ENCODE results near the gene CCSER2. TPM values are rescaled to one million over a fixed set of nuclear protein-coding genes. Genes with fewer than 3 reads are reported as not detected.

Gene CCSER2
- polyA plus RNA-seq, 2 of the 4 experiments (the other 2 are of a cell fraction) = 9.2 to 28.2 TPM

DNA sequence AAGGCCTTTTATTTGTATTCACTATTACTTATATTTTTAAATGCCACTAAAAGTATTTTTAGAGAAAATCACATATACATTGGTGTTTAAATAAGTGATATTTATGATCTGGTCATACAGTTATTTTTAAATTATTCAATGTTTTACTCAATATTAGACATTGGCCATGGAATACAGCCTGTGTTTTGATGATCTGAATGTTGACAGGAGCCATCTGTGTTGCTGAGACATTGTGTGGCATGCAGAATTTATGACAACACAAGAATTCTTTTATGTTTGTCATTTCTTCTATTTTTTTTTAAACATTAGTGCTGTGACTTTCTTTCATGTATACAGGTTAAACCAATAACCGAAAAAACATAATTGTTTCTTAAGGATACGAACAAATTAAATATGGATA is 156.2 kb downstream of the CCSER2 start (continued):
- TF ChIP-seq, protein P1, sequence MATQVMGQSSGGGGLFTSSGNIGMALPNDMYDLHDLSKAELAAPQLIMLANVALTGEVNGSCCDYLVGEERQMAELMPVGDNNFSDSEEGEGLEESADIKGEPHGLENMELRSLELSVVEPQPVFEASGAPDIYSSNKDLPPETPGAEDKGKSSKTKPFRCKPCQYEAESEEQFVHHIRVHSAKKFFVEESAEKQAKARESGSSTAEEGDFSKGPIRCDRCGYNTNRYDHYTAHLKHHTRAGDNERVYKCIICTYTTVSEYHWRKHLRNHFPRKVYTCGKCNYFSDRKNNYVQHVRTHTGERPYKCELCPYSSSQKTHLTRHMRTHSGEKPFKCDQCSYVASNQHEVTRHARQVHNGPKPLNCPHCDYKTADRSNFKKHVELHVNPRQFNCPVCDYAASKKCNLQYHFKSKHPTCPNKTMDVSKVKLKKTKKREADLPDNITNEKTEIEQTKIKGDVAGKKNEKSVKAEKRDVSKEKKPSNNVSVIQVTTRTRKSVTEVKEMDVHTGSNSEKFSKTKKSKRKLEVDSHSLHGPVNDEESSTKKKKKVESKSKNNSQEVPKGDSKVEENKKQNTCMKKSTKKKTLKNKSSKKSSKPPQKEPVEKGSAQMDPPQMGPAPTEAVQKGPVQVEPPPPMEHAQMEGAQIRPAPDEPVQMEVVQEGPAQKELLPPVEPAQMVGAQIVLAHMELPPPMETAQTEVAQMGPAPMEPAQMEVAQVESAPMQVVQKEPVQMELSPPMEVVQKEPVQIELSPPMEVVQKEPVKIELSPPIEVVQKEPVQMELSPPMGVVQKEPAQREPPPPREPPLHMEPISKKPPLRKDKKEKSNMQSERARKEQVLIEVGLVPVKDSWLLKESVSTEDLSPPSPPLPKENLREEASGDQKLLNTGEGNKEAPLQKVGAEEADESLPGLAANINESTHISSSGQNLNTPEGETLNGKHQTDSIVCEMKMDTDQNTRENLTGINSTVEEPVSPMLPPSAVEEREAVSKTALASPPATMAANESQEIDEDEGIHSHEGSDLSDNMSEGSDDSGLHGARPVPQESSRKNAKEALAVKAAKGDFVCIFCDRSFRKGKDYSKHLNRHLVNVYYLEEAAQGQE (IDR thresholded peaks at IDR 0.05) = no peak
- no peak for TF ChIP-seq RCOR1 (IDR thresholded peaks at IDR 0.05; ENCODE audit: low read depth, low read length)
- no peak for TF ChIP-seq KDM5A (IDR thresholded peaks at IDR 0.05)
- no peak for TF ChIP-seq HEYL (CRISPR knock-in tag; IDR thresholded peaks at IDR 0.05)

DNA sequence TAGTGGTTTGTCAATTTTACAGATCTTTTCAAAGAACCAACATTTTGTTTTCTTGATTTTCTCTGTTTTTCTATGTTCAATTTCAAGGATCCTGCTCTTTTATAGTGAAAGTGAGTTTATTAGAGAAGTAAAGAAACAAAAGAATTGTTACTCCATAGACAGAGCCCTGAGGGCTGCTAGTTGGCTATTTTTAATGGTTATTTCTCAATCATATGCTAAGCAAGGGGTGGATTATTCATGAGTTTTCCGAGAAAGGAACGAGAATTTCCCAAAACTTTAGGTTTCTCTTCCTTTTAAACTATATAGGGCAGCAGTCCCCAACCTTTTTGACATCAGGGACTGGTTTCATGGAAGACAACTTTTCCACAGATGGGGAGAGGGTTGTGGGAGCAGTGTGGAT is 165.0 kb downstream of the CCSER2 start:
- H3K4me1 ChIP-seq = peaks cover 21% of the 10 kb centered on the region
- FAIRE-seq (no peak), DNase-seq (ENCODE audit: low read depth in 1 of 2, low spot score in 1 of 2) (no peak), ATAC-seq (no peak)
- H3K27ac ChIP-seq = no peak overlapping the region
- H3K9me3 ChIP-seq = no peaks in the 10 kb centered on the region
- TF ChIP-seq, protein P2, sequence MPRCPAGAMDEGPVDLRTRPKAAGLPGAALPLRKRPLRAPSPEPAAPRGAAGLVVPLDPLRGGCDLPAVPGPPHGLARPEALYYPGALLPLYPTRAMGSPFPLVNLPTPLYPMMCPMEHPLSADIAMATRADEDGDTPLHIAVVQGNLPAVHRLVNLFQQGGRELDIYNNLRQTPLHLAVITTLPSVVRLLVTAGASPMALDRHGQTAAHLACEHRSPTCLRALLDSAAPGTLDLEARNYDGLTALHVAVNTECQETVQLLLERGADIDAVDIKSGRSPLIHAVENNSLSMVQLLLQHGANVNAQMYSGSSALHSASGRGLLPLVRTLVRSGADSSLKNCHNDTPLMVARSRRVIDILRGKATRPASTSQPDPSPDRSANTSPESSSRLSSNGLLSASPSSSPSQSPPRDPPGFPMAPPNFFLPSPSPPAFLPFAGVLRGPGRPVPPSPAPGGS (IDR thresholded peaks at IDR 0.05) = no peak
- no peak for TF ChIP-seq ZFP36 (IDR thresholded peaks at IDR 0.05; ENCODE audit: borderline replicate concordance, partially characterized antibody)
- no peak for TF ChIP-seq BHLHE40 (IDR thresholded peaks at IDR 0.05; ENCODE audit: low read depth, low read length)
- TF ChIP-seq, protein P3, sequence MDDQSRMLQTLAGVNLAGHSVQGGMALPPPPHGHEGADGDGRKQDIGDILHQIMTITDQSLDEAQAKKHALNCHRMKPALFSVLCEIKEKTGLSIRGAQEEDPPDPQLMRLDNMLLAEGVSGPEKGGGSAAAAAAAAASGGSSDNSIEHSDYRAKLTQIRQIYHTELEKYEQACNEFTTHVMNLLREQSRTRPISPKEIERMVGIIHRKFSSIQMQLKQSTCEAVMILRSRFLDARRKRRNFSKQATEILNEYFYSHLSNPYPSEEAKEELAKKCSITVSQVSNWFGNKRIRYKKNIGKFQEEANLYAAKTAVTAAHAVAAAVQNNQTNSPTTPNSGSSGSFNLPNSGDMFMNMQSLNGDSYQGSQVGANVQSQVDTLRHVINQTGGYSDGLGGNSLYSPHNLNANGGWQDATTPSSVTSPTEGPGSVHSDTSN (IDR thresholded peaks at IDR 0.05) = no peak
- TF ChIP-seq ESRRA (IDR thresholded peaks at IDR 0.05; ENCODE audit: borderline replicate concordance, low read length) = no peak
- no peak for TF ChIP-seq POLR2AphosphoS2 (conservative IDR thresholded peaks at IDR 0.05; ENCODE audit: low read length)
- no peak for TF ChIP-seq RAD21 (conservative IDR thresholded peaks at IDR 0.05 in 1 of 2, IDR thresholded peaks at IDR 0.05 in 1 of 2)
- TF ChIP-seq, protein P4, sequence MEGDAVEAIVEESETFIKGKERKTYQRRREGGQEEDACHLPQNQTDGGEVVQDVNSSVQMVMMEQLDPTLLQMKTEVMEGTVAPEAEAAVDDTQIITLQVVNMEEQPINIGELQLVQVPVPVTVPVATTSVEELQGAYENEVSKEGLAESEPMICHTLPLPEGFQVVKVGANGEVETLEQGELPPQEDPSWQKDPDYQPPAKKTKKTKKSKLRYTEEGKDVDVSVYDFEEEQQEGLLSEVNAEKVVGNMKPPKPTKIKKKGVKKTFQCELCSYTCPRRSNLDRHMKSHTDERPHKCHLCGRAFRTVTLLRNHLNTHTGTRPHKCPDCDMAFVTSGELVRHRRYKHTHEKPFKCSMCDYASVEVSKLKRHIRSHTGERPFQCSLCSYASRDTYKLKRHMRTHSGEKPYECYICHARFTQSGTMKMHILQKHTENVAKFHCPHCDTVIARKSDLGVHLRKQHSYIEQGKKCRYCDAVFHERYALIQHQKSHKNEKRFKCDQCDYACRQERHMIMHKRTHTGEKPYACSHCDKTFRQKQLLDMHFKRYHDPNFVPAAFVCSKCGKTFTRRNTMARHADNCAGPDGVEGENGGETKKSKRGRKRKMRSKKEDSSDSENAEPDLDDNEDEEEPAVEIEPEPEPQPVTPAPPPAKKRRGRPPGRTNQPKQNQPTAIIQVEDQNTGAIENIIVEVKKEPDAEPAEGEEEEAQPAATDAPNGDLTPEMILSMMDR (IDR thresholded peaks at IDR 0.05) = no peak
- no peak for TF ChIP-seq TP53 (CRISPR knock-in tag; IDR thresholded peaks at IDR 0.05)
- TF ChIP-seq, protein P5, sequence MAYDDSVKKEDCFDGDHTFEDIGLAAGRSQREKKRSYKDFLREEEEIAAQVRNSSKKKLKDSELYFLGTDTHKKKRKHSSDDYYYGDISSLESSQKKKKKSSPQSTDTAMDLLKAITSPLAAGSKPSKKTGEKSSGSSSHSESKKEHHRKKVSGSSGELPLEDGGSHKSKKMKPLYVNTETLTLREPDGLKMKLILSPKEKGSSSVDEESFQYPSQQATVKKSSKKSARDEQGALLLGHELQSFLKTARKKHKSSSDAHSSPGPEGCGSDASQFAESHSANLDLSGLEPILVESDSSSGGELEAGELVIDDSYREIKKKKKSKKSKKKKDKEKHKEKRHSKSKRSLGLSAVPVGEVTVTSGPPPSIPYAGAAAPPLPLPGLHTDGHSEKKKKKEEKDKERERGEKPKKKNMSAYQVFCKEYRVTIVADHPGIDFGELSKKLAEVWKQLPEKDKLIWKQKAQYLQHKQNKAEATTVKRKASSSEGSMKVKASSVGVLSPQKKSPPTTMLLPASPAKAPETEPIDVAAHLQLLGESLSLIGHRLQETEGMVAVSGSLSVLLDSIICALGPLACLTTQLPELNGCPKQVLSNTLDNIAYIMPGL (CRISPR knock-in tag; IDR thresholded peaks at IDR 0.05; ENCODE audit: borderline replicate concordance) = no peak
- no peak for TF ChIP-seq FOXS1 (CRISPR knock-in tag; IDR thresholded peaks at IDR 0.05)
- no peak for TF ChIP-seq EHMT2 (IDR thresholded peaks at IDR 0.05; ENCODE audit: low read depth)
- no peak for TF ChIP-seq NPAS2 (CRISPR knock-in tag; IDR thresholded peaks at IDR 0.05; ENCODE audit: borderline replicate concordance)
- no peak for TF ChIP-seq MAZ (IDR thresholded peaks at IDR 0.05; ENCODE audit: borderline replicate concordance, low read depth, low read length)
- TF ChIP-seq CEBPB (IDR thresholded peaks at IDR 0.05) = no peak
- TF ChIP-seq SREBF2 (IDR thresholded peaks at IDR 0.05) = no peak
- no peak for TF ChIP-seq EP300 (IDR thresholded peaks at IDR 0.05)
- TF ChIP-seq ZNF302 (CRISPR knock-in tag; IDR thresholded peaks at IDR 0.05) = no peak
- TF ChIP-seq CHD4 (IDR thresholded peaks at IDR 0.05; ENCODE audit: borderline replicate concordance) = no peak
- TF ChIP-seq, protein P6, sequence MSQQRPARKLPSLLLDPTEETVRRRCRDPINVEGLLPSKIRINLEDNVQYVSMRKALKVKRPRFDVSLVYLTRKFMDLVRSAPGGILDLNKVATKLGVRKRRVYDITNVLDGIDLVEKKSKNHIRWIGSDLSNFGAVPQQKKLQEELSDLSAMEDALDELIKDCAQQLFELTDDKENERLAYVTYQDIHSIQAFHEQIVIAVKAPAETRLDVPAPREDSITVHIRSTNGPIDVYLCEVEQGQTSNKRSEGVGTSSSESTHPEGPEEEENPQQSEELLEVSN (IDR thresholded peaks at IDR 0.05; ENCODE audit: borderline replicate concordance, low read depth) = no peak
- CTCF ChIA-PET = interaction anchor here (1.6 kb wide), 1 partner anchor 119 kb away, joined by 5 read pairs; no protein-coding TSS in a partner anchor
- no peak overlapping the region for H3K4me2 ChIP-seq
- WGBS (ENCODE audit: missing lambda C conversion rate) = 92% methylated on average over 2 of the region's 2 CpGs
- no peak overlapping the region for H3K4me3 ChIP-seq
- POLR2A ChIA-PET = no interaction called here

All from A549 (cell line).